ENCODE measurements around the gene ENOX1. TPM values are rescaled to one million over a fixed set of nuclear protein-coding genes. Genes with fewer than 3 reads are reported as not detected.

The ENOX1 gene
- total and polyA plus RNA-seq, 9 of the 15 experiments (the other 6 are each of a cell fraction or from before 2014, with no cell fraction given): not detected

GRCh38 chr13:43698758-43699157 is 88.0 kb downstream of the ENOX1 start (continued):
- no peak for TF ChIP-seq NEUROD1 (IDR thresholded peaks at IDR 0.05; ENCODE audit: borderline replicate concordance, low read depth, low read length, partially characterized antibody)
- TF ChIP-seq ZNF717 (CRISPR knock-in tag; IDR thresholded peaks at IDR 0.05): no peak
- TF ChIP-seq SP1 (CRISPR knock-in tag; IDR thresholded peaks at IDR 0.05): no peak
- no peak for TF ChIP-seq YY1 (IDR thresholded peaks at IDR 0.05; ENCODE audit: borderline replicate concordance in 1 of 3, control insufficient read depth in 1 of 3, extremely low read depth in 1 of 3, insufficient read depth in 3 of 3, insufficient read length in 1 of 3, insufficient replicate concordance in 2 of 3, low read depth in 1 of 3, low read length in 2 of 3)
- no peak for TF ChIP-seq ZNF133 (CRISPR knock-in tag; IDR thresholded peaks at IDR 0.05)

DNA sequence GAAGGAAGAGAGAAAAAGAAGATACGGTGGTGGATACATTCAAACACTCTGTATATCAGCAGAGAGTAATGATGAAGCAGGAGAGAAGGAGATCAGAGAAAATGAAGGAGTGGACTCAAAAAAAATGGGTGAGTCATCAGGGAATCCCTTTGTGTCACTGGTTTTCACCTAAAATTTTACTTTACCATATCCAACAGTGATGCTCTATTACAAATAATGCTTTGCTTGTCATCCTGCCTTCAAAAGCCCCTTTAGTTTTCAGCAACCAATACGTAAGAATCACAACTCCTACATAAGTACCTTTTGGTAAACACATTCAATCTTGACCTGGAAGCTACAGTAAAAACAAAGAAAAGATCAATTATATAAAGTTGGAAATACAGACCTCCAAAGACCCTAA is 88.8 kb downstream of the ENOX1 start:
- DNase-seq (ENCODE audit: extremely low read depth in 1 of 4, low spot score in 3 of 4) (no peak), FAIRE-seq (no peak), ATAC-seq (no peak)
- Histone ChIP-seq H4K20me1 (replicated peaks; ENCODE audit: control insufficient read depth, insufficient read depth, low read length) (no peaks in the 10 kb centered on the region), H3K36me3 (ENCODE audit: control insufficient read depth, insufficient read depth, low read length) (no peaks in the 10 kb centered on the region), H3K4me3 (no peak overlapping the region), H3K9ac (ENCODE audit: insufficient read depth in 1 of 2, low read depth in 2 of 2, low read length in 2 of 2) (no peak overlapping the region), H3K27ac (ENCODE audit: extremely low read depth, low read depth, low read length) (no peak overlapping the region), H3K9me3 (replicated peaks; ENCODE audit: control insufficient read depth, insufficient read depth, low read depth, low read length) (no peaks in the 10 kb centered on the region), H3K27me3 (ENCODE audit: control insufficient read depth in 2 of 2, insufficient read depth in 2 of 2, low read length in 2 of 2) (no peaks in the 10 kb centered on the region), H3K4me2 (ENCODE audit: insufficient read depth, low read length) (no peak overlapping the region), H3K79me2 (ENCODE audit: control insufficient read depth, insufficient read depth, low read length) (no peaks in the 10 kb centered on the region), H3K9me1 (ENCODE audit: control insufficient read depth, insufficient read depth, low read length) (no peaks in the 10 kb centered on the region), H2AFZ (ENCODE audit: low read depth, low read length) (no peak overlapping the region), H3K4me1 (replicated peaks in 1 of 2; ENCODE audit: control insufficient read depth in 2 of 2, insufficient read depth in 2 of 2, low read length in 2 of 2) (no peaks in the 10 kb centered on the region)
- BruUV-seq (replicated peaks): no TSS peak
- 6% methylated on average over 2 of the region's 2 CpGs for WGBS (ENCODE audit: insufficient coverage, low coverage, missing lambda C conversion rate)
- CTCF ChIA-PET (ENCODE audit: low intra/inter-chr PET ratio): no interaction called here
- in situ Hi-C loops (cut with MboI): no loop called here
- POLR2A ChIA-PET: no interaction called here
- intact Hi-C loops (cut with micrococcal nuclease): no loop called here
- TF ChIP-seq, protein P1, sequence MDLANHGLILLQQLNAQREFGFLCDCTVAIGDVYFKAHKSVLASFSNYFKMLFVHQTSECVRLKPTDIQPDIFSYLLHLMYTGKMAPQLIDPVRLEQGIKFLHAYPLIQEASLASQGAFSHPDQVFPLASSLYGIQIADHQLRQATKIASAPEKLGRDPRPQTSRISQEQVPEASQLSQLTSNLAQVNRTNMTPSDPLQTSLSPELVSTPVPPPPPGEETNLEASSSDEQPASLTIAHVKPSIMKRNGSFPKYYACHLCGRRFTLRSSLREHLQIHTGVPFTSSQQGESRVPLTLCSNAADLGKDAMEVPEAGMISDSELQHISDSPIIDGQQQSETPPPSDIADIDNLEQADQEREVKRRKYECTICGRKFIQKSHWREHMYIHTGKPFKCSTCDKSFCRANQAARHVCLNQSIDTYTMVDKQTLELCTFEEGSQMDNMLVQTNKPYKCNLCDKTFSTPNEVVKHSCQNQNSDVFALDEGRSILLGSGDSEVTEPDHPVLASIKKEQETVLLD (IDR thresholded peaks at IDR 0.05): no peak
- TF ChIP-seq ZNF12 (CRISPR knock-in tag; IDR thresholded peaks at IDR 0.05) (no peak), POLR2H (tag; IDR thresholded peaks at IDR 0.05; ENCODE audit: low read depth) (no peak), WHSC1 (IDR thresholded peaks at IDR 0.05; ENCODE audit: low read length) (no peak), CTCFL (IDR thresholded peaks at IDR 0.05; ENCODE audit: borderline replicate concordance, insufficient read depth, low read depth, low read length, poor library complexity, severe bottlenecking) (no peak), FOXJ3 (CRISPR knock-in tag; IDR thresholded peaks at IDR 0.05) (no peak)
- TF ChIP-seq, protein P2, sequence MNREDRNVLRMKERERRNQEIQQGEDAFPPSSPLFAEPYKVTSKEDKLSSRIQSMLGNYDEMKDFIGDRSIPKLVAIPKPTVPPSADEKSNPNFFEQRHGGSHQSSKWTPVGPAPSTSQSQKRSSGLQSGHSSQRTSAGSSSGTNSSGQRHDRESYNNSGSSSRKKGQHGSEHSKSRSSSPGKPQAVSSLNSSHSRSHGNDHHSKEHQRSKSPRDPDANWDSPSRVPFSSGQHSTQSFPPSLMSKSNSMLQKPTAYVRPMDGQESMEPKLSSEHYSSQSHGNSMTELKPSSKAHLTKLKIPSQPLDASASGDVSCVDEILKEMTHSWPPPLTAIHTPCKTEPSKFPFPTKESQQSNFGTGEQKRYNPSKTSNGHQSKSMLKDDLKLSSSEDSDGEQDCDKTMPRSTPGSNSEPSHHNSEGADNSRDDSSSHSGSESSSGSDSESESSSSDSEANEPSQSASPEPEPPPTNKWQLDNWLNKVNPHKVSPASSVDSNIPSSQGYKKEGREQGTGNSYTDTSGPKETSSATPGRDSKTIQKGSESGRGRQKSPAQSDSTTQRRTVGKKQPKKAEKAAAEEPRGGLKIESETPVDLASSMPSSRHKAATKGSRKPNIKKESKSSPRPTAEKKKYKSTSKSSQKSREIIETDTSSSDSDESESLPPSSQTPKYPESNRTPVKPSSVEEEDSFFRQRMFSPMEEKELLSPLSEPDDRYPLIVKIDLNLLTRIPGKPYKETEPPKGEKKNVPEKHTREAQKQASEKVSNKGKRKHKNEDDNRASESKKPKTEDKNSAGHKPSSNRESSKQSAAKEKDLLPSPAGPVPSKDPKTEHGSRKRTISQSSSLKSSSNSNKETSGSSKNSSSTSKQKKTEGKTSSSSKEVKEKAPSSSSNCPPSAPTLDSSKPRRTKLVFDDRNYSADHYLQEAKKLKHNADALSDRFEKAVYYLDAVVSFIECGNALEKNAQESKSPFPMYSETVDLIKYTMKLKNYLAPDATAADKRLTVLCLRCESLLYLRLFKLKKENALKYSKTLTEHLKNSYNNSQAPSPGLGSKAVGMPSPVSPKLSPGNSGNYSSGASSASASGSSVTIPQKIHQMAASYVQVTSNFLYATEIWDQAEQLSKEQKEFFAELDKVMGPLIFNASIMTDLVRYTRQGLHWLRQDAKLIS (CRISPR knock-in tag; IDR thresholded peaks at IDR 0.05): no peak
